ENCODE measurements around the gene ANXA11. TPM values are rescaled to one million over a fixed set of nuclear protein-coding genes. Genes with fewer than 3 reads are reported as not detected.

Gene ANXA11
- total and polyA plus RNA-seq, 2 experiments from 2014 or later, result 42.3 to 70.0 TPM

GRCh38 chr10:80141696-80142460 lies 63.5 kb downstream of the ANXA11 start (continued):
- TF ChIP-seq ZNF462 (CRISPR knock-in tag; IDR thresholded peaks at IDR 0.05) (no peak), ZNF331 (CRISPR knock-in tag; IDR thresholded peaks at IDR 0.05; ENCODE audit: low read depth) (no peak), CREB1 (CRISPR knock-in tag; IDR thresholded peaks at IDR 0.05; ENCODE audit: low read depth) (no peak)

- no peaks in the 10 kb centered on the region for H3K9me3 Mint-ChIP-seq
- Histone ChIP-seq H3K4me1 (ENCODE audit: insufficient read depth) (no peaks in the 10 kb centered on the region), H3F3A (replicated peaks; ENCODE audit: low read depth) (no peaks in the 10 kb centered on the region), H3K79me2 (replicated peaks; ENCODE audit: insufficient read depth) (no peaks in the 10 kb centered on the region), H2AFZ (no peak overlapping the region), H3K4me2 (no peak overlapping the region), H3K9me2 (ENCODE audit: insufficient read depth) (no peaks in the 10 kb centered on the region), H4K20me1 (replicated peaks; ENCODE audit: insufficient read depth) (no peaks in the 10 kb centered on the region), H3K27me3 (ENCODE audit: insufficient read depth) (no peaks in the 10 kb centered on the region), H3K27ac (ENCODE audit: low read depth) (no peak overlapping the region), H3K4me3 (no peak overlapping the region), H3K36me3 (ENCODE audit: insufficient read depth) (no peaks in the 10 kb centered on the region)
- no peak overlapping the region for H3K4me3 Mint-ChIP-seq
- H3K4me1 Mint-ChIP-seq, result peaks cover 9% of the 10 kb centered on the region
- H3K27ac Mint-ChIP-seq, result no peak overlapping the region
- no peaks in the 10 kb centered on the region for H3K36me3 Mint-ChIP-seq (ENCODE audit: low read depth)
- peaks cover 15% of the 10 kb centered on the region for H3K27me3 Mint-ChIP-seq (ENCODE audit: insufficient read depth, low read depth, poor library complexity)
- DNase-seq (ENCODE audit: low spot score), result no peak
- ATAC-seq, result no peak
- no peak for TF ChIP-seq CTCF (conservative IDR thresholded peaks at IDR 0.05; ENCODE audit: low read depth in 2 of 2)
- TF ChIP-seq NANOG (IDR thresholded peaks at IDR 0.05; ENCODE audit: borderline replicate concordance), result no peak
- no peak for TF ChIP-seq JUNB (IDR thresholded peaks at IDR 0.05; ENCODE audit: unreplicated experiment)
- no peak for TF ChIP-seq CREB1 (CRISPR knock-in tag; IDR thresholded peaks at IDR 0.05; ENCODE audit: low read depth)
- no peak for TF ChIP-seq EZH2 (IDR thresholded peaks at IDR 0.05; ENCODE audit: low read depth, unreplicated experiment)
- TF ChIP-seq ZNF462 (CRISPR knock-in tag; IDR thresholded peaks at IDR 0.05), result no peak
Measured at GRCh38 chr10:80140251-80140650, 65.1 kb downstream of the ANXA11 start.

Data from GM23338 (cell line).